Stomach (tissue), 4 donors: ENCODE data around the gene PJA2.

Source experiments
- POLR2A ChIP-seq, 4 donors: fragments of 450-650 bp; IDR thresholded peaks; one replicate each; pipeline ENCODE4 v1.6.1; 2016; ENCODE audit warnings: antibody characterized with exemption in 4 of 4, control low read depth in 2 of 4, mild to moderate bottlenecking in 1 of 4, moderate library complexity in 1 of 4
- POLR2AphosphoS5 ChIP-seq, 3 donors: sonication (generic); formaldehyde crosslinking; IDR thresholded peaks; one replicate each; pipeline ENCODE4 v1.6.1; 2016; ENCODE audit warnings: antibody characterized with exemption in 3 of 3
- TF ChIP-seq, protein P1 (sequence below), 7 experiments: fragments of 450-650 bp in 4 of 7; fragments of 200-600 bp in 3 of 7; sonication (generic) in 3 of 7; IDR thresholded peaks; one replicate each; pipeline ENCODE4 v1.5.1; 2016 to 2019; ENCODE audit warnings: antibody characterized with exemption in 7 of 7, control low read depth in 2 of 7, mild to moderate bottlenecking in 1 of 7

DNA sequence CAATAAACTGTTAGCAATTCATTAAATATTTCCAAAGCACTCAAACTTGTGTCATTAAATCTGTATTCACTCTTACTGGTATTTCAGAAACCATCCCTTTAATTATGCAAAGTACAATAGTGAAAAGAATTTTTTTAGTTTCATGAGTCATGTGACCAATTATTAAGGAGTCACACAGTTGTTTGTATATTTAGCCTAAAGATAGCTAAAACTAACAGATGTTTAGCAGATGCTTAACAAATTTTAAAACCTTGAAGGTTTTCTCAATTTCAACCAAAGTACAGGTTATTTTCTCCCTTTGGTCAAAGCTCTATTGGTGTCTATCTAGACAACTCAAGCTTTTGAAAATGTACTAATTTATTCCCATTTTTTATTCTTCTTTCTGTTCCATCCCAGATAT is 44.1 kb downstream of the PJA2 start:
- TF ChIP-seq, protein P1, sequence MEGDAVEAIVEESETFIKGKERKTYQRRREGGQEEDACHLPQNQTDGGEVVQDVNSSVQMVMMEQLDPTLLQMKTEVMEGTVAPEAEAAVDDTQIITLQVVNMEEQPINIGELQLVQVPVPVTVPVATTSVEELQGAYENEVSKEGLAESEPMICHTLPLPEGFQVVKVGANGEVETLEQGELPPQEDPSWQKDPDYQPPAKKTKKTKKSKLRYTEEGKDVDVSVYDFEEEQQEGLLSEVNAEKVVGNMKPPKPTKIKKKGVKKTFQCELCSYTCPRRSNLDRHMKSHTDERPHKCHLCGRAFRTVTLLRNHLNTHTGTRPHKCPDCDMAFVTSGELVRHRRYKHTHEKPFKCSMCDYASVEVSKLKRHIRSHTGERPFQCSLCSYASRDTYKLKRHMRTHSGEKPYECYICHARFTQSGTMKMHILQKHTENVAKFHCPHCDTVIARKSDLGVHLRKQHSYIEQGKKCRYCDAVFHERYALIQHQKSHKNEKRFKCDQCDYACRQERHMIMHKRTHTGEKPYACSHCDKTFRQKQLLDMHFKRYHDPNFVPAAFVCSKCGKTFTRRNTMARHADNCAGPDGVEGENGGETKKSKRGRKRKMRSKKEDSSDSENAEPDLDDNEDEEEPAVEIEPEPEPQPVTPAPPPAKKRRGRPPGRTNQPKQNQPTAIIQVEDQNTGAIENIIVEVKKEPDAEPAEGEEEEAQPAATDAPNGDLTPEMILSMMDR (IDR thresholded peaks at IDR 0.05), result no peak
- no peak for TF ChIP-seq POLR2AphosphoS5 (IDR thresholded peaks at IDR 0.05)
- TF ChIP-seq POLR2A (IDR thresholded peaks at IDR 0.05), result no peak
